OCI-LY1 (cell line): ENCODE data around the gene KITLG.

Experiments used
- EZH2 ChIP-seq: fragments of 200-600 bp; sonication (generic), shearing (Covaris generic); IDR thresholded peaks from 2 replicates; pipeline ENCODE4 v1.8.0; 2017; ENCODE audit warnings: borderline replicate concordance, mixed run types, mild to moderate bottlenecking, antibody characterized with exemption, low read length, moderate library complexity, mixed read lengths
- TF ChIP-seq, protein P1 (sequence below): fragments of 200-600 bp; sonication (generic), shearing (Covaris generic); IDR thresholded peaks from 2 replicates; pipeline ENCODE4 v1.5.1; 2017; ENCODE audit warnings: mild to moderate bottlenecking, antibody characterized with exemption, low read length, moderate library complexity, mixed read lengths

- no peak for TF ChIP-seq EZH2
- TF ChIP-seq, protein P1, sequence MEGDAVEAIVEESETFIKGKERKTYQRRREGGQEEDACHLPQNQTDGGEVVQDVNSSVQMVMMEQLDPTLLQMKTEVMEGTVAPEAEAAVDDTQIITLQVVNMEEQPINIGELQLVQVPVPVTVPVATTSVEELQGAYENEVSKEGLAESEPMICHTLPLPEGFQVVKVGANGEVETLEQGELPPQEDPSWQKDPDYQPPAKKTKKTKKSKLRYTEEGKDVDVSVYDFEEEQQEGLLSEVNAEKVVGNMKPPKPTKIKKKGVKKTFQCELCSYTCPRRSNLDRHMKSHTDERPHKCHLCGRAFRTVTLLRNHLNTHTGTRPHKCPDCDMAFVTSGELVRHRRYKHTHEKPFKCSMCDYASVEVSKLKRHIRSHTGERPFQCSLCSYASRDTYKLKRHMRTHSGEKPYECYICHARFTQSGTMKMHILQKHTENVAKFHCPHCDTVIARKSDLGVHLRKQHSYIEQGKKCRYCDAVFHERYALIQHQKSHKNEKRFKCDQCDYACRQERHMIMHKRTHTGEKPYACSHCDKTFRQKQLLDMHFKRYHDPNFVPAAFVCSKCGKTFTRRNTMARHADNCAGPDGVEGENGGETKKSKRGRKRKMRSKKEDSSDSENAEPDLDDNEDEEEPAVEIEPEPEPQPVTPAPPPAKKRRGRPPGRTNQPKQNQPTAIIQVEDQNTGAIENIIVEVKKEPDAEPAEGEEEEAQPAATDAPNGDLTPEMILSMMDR = no peak
Observed at GRCh38 chr12:88595697-88596096, 15.4 kb upstream of the KITLG start.
